Panc1 (cell line): Measurements from ENCODE around the gene GAB1.

ENCODE experiments used
- CTCF ChIP-seq: fragments of 450-650 bp; IDR thresholded peaks from 2 replicates; pipeline ENCODE4 v1.5.1; 2017; ENCODE audit warnings: mild to moderate bottlenecking
- POLR2AphosphoS5 ChIP-seq: IDR thresholded peaks from 2 replicates; pipeline ENCODE4 v1.6.1; 2012; ENCODE audit warnings: mild to moderate bottlenecking, low read depth, low read length, moderate library complexity
- REST ChIP-seq, 2 experiments: IDR thresholded peaks; 2 replicates each; pipeline ENCODE4 v1.6.1; 2011 to 2012; ENCODE audit warnings: low read depth in 2 of 2, control low read depth in 1 of 2, low read length in 1 of 2, mild to moderate bottlenecking in 1 of 2, moderate library complexity in 1 of 2; ENCODE audit not compliant: insufficient read depth in 1 of 2
- SIN3A ChIP-seq: IDR thresholded peaks from 2 replicates; pipeline ENCODE4 v1.6.1; 2012; ENCODE audit warnings: low read depth, mild to moderate bottlenecking, low read length, moderate library complexity, borderline replicate concordance; ENCODE audit not compliant: insufficient read depth

- TF ChIP-seq CTCF, result no peak
- TF ChIP-seq POLR2AphosphoS5, result no peak
- no peak for TF ChIP-seq SIN3A
- TF ChIP-seq REST (IDR thresholded peaks at IDR 0.05; ENCODE audit: insufficient read depth in 1 of 2, low read depth in 2 of 2, low read length in 1 of 2), result no peak
These were observed 34.1 kb upstream of the GAB1 start for GRCh38 chr4:143302536-143302935.
